SK-N-SH (cell line): Measurements from ENCODE around the gene SALL3.

Experiments
- EZH2phosphoT487 ChIP-seq: fragments of 200-600 bp; sonication (generic); IDR thresholded peaks from 2 replicates; pipeline ENCODE4 v1.6.1; 2017; ENCODE audit warnings: low read depth, mixed run types, mild to moderate bottlenecking, antibody characterized with exemption, moderate library complexity, borderline replicate concordance
- FOXJ3 ChIP-seq: sonication (generic); formaldehyde crosslinking; IDR thresholded peaks from 2 replicates; pipeline ENCODE4 v1.5.1; 2020; ENCODE audit warnings: mild to moderate bottlenecking, missing genetic modification reagents
- FOXM1 ChIP-seq: IDR thresholded peaks from 2 replicates; pipeline ENCODE4 v1.4.0; 2012; ENCODE audit warnings: low read depth, mild to moderate bottlenecking
- JUND ChIP-seq: IDR thresholded peaks from 2 replicates; pipeline ENCODE4 v1.4.0; 2012
- RAD21 ChIP-seq: IDR thresholded peaks from 2 replicates; pipeline ENCODE4 v1.6.1; 2012; ENCODE audit warnings: mild to moderate bottlenecking, low read length
- RCOR1 ChIP-seq: fragments of 150-350 bp; IDR thresholded peaks from 2 replicates; pipeline ENCODE4 v1.6.1; 2017; ENCODE audit warnings: antibody characterized with exemption, low read length
- RFX5 ChIP-seq: IDR thresholded peaks from 2 replicates; pipeline ENCODE4 v1.6.1; 2012; ENCODE audit warnings: mild to moderate bottlenecking, improper control_type of control experiment, low read length
- SIN3A ChIP-seq: IDR thresholded peaks from 2 replicates; pipeline ENCODE4 v1.6.1; 2012; ENCODE audit warnings: low read depth, mild to moderate bottlenecking, low read length, moderate library complexity, borderline replicate concordance
- TAF1 ChIP-seq: IDR thresholded peaks from 2 replicates; pipeline ENCODE4 v1.6.1; 2012; ENCODE audit warnings: low read depth, mild to moderate bottlenecking, low read length, moderate library complexity, borderline replicate concordance
- YY1 ChIP-seq: IDR thresholded peaks from 2 replicates; pipeline ENCODE4 v1.4.0; 2012; ENCODE audit warnings: low read depth, mild to moderate bottlenecking
- TF ChIP-seq, protein P1 (sequence below): fragments of 200-600 bp; sonication (generic); IDR thresholded peaks from 2 replicates; pipeline ENCODE4 v1.6.1; 2017; ENCODE audit warnings: antibody characterized with exemption, mild to moderate bottlenecking, moderate library complexity
- TF ChIP-seq, protein P2 (sequence below): IDR thresholded peaks from 2 replicates; pipeline ENCODE4 v1.4.0; 2012; ENCODE audit warnings: low read depth
- TF ChIP-seq, protein P3 (sequence below): IDR thresholded peaks from 2 replicates; pipeline ENCODE4; 2012

DNA sequence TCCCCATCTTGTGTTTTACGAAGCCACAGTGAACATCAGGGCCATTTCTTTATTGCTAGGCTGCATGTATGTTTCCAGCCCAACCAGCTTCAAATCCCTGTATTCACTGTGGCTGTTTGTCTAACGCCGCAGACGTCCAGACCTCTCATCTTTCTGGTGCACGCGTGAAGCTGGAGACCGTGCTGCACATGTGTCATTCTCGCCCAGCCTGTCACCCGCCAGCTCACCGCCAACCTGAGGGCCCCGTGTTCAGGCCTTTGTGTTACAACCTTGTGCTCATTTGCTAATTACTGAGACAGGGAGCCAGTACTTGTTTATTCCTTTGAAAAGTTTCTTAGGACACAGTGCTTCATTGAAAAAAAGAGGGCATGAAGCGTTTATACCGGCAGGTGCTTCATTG is 21.4 kb downstream of the SALL3 start:
- TF ChIP-seq, protein P1, sequence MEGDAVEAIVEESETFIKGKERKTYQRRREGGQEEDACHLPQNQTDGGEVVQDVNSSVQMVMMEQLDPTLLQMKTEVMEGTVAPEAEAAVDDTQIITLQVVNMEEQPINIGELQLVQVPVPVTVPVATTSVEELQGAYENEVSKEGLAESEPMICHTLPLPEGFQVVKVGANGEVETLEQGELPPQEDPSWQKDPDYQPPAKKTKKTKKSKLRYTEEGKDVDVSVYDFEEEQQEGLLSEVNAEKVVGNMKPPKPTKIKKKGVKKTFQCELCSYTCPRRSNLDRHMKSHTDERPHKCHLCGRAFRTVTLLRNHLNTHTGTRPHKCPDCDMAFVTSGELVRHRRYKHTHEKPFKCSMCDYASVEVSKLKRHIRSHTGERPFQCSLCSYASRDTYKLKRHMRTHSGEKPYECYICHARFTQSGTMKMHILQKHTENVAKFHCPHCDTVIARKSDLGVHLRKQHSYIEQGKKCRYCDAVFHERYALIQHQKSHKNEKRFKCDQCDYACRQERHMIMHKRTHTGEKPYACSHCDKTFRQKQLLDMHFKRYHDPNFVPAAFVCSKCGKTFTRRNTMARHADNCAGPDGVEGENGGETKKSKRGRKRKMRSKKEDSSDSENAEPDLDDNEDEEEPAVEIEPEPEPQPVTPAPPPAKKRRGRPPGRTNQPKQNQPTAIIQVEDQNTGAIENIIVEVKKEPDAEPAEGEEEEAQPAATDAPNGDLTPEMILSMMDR, result no peak
- TF ChIP-seq TAF1, result no peak
- TF ChIP-seq RFX5, result no peak
- no peak for TF ChIP-seq JUND
- TF ChIP-seq, protein P2, sequence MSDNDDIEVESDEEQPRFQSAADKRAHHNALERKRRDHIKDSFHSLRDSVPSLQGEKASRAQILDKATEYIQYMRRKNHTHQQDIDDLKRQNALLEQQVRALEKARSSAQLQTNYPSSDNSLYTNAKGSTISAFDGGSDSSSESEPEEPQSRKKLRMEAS, result no peak
- TF ChIP-seq FOXJ3 (CRISPR knock-in tag), result no peak
- no peak for TF ChIP-seq SIN3A
- no peak for TF ChIP-seq EZH2phosphoT487
- TF ChIP-seq YY1, result no peak
- TF ChIP-seq, protein P3, sequence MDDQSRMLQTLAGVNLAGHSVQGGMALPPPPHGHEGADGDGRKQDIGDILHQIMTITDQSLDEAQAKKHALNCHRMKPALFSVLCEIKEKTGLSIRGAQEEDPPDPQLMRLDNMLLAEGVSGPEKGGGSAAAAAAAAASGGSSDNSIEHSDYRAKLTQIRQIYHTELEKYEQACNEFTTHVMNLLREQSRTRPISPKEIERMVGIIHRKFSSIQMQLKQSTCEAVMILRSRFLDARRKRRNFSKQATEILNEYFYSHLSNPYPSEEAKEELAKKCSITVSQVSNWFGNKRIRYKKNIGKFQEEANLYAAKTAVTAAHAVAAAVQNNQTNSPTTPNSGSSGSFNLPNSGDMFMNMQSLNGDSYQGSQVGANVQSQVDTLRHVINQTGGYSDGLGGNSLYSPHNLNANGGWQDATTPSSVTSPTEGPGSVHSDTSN, result no peak
- no peak for TF ChIP-seq RAD21
- no peak for TF ChIP-seq RCOR1
- no peak for TF ChIP-seq FOXM1
